Stimulated activated CD4-positive, alpha-beta T cell treated with anti-CD3 and anti-CD28 coated beads, TNF-alpha, amount 100 ng/mL, for 4 hours (primary cell): ENCODE data around the gene CACTIN.
"Not testable (repeated sequence)": the region's sequence is repeated elsewhere in the genome, so short reads cannot be mapped to it uniquely, and the experiment has no call there.

ENCODE experiments used
- DNase-seq, 3 experiments: peaks; one replicate each; pipeline ENCODE4 v3.0.0-alpha.2; 2020; ENCODE audit warnings: low read depth in 3 of 3

Gene CACTIN

DNA sequence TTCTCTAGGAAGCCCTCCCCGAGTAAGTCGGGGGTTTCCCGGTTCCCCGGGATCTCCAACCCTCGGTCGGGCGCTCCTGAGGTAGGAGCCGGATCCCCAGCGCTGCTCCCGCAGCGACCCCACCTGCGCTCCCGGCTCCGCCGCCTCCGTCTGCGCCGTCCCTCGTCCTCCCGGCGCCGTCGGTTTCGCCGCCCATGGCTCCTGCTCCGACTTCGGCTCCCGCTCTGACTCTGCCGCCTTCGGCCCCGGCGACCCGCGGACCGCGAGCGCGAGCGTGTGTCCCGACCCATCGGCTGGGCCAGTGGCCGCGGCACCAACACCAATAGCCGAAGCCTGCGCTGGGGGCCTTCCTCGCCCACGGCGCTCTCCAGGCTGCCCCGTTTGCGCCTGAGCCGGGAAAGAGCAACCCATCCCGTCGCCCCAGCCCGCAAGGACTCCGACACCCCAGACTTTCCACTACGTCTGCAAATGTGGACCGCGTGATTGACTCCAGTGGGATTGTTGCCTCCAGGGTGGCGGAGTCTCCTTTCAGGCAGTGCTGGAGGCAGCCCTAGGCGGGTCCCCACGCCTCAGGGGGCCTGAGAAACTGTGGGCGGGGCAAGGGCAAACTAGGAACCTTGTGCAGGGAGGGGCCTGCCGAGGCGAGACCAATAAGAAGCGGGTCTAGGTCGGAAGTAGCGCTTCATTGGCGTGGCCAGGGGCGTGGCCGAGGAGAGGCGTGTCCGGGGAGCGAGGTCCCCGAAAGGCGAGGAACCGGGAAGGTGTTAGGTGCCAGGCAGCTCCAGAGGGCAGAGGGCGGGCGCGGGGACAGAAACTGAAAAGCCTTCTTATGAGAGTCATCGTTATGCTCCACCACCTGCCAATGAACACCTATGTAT is at the start of gene CACTIN:
Gene CACTIN, minus strand, starts transcription at position 318 of the 878 bp plus-strand sequence. Its CDS starts 28 bp downstream, at position 290.
- peak; percentile 97 to 98 (median 98) for DNase-seq

DNA sequence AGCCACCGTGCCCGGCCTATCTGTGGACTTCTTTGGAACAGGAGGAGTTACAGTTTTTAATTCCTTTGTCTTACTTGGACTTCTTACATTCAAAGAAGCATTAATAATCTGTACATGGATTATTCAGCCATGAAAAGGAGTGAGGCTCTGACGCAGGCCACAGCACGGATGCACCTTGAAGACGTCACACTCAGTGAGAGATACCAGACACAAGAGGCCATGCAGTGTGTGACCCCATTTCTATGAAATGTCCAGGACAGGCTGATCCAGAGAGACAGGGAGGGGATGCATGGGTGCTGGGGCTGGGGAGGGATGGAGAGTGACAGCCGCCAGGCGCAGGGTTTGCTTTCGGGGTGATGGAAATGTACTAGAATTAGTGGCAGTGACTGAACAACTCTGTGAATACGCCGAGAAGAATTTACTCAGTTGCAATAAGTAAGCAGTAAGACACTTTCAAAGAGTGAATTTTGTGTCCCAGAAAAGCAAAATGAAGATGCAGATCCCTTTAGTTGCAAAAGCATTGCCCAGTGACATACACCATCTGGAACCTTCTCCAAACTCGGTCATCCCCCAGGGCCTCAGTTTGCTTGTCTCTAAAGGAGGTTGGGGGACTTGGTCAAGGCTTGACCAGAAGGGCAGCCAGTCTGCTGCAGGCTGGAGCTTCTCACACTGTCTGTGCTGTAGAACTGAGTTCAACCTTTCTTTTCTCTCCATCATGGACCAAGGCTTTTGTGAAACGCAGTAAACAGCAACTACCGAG is 48.4 kb upstream of the CACTIN start:
- DNase-seq: no peak

DNA sequence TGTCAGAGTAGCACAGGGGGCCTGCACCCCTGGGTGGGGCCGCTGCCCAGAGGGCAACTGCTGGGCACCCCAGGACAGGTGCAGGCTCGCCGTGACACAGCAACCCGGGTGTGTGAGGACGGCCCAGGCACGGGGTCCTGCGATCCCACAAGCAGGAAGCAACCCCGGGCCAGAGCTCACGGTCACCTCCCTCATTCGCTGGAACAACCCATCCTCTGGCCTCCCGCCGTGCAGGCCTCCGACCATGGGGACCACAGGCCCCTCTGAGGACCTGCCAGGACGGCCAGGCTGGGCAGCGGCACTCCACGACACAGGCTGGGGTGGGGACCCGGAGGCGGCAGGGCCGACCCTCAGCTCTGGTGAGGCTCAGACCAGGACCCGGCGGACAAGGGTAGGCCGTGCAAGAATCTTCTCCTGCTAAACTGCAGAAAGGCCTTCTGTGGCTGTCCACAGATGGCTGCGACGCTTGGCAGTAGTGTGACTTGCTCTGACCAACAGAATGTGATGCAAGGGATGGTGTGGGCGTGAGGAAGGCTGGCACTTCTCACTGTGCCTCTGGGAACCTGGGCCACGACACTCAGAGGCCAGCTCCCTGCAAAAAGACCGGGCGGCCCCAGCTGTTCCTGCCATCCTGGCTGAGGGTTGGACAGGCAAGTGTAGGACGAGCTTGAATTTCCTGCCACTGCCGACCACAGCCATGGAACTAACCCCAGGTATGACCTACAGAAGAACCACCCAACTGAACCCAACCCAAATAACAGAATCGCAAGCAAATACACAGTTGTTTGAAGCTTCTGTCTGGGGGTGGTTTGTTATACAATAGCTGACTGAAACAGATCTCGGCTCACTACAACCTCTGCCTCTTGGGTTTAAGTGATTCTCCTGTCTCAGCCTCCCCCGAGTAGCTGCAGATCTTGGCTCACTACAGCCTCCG is 47.2 kb upstream of the CACTIN start:
- no peak for DNase-seq

DNA sequence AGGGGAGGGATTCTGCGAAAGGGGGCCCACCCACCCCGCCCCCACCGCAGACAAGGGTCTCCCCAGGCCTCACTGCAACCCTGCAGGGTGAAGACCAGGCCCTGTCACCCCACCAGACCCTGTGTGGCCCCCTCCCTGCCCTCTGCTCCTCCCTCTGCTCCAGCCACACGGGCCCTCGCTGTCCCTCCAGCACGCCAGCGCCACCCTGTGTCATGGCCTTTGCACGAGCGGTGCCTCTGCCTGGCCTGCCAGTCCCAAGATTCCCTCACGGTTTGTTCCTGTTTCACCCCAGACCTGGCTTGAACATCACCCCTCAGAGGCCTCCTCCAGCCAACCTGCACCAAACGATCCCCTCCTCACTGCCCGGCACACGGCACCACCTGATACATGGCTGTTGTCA is 46.4 kb upstream of the CACTIN start:
- no peak for DNase-seq

DNA sequence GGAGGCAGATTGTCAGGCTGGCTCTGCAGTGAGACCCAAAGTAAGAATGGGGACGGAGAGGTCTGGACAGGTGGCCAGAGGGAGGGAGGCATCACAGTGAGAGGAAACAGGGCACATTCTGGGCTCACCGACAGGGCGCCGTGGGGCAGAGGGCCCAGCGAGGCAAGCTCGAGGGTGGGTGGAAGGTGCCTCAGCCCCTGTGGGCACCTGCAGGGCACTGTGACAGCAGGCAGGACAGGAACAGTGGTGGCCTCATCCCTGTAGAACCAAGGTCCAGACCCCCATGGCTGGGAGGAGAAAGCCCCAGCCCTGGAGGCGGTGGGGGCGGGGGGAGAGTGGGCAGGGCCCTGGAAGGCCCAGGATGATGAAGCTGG is 46.0 kb upstream of the CACTIN start:
- no peak for DNase-seq

DNA sequence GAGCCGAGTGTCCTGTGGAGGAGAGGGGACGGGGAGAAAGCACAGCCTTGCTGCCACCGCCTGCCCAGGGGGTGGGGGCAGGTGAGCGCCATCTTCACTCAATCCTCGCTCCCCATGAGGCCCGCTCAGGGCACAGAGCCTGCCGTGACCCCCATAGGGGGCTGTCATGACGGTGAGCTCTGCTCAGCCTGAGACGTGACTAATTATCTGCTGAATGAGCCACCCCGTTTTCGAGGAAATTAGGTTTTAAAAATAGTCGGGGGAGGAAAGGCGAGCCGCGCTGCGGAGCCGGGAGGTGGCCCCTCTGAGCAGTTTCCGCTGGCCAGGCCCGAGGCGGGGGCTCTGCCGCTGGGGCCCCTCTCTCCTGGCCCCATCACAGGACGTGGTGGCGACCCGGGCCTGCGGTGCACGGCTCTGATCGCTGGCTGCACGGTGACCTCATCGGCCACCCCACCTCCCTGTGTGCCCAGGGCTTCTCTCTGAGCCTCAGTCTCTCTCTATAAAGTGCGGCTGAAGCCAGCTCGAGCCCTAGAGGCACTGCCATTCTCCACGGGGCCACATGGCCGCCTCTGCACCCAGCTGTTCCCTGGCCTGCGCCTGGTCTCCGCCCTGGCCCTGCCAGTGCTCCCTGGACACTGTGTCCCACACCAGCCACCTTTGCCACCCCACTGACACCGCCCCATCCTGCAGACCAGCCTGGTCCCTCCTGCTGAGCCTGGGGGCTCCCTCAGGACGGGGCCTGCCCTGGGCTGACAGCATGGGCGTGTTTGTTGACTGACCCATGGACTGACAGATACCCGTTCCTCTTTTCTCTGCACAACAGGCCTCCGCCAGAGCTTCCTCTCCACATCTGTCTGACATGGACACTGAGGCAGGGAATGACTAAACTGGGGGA is 45.3 kb upstream of the CACTIN start:
- no peak for DNase-seq

DNA sequence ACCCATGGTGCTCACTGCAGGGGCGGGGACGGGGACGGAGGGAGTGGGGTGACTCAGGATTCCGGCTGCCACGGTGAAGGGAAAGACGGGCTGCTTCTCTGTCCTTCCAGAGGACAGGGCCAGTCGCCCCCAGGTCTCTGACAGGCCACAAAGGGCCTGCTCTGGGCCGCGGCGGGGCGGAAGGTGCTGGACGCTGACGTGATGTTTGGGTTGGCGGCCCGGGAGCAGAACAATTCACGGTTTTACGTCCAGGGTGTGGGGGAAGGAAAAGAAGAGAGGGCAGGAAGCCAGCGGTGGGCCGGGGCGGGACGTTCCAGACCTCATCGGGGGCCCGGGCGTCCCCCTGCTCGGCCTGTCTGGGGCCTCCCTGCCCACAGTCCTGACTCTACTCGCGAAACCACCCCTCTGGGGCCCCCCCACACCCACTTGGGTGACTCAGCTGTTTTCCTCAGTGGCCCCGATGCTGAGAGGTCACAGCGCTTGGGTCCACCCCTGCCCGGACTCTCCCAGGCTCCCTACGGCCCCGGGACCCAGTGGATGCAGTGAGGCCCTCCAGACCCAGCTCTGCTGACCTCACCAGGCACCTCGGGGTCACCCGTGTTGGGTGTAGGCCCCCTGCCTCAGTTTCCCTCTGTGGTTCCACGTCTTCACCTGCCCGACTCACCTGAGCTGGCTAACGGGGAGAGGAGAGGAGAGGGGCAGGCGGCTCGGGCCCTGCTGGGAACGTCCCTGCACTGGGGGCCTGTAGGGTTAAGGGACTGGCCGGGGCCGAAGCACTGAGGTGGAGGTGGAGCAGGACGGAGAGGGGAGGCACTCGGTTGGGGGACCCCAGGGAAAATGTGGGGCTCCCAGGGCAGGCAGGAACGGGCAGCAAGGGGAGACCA is 44.4 kb upstream of the CACTIN start:
- DNase-seq: no peak

DNA sequence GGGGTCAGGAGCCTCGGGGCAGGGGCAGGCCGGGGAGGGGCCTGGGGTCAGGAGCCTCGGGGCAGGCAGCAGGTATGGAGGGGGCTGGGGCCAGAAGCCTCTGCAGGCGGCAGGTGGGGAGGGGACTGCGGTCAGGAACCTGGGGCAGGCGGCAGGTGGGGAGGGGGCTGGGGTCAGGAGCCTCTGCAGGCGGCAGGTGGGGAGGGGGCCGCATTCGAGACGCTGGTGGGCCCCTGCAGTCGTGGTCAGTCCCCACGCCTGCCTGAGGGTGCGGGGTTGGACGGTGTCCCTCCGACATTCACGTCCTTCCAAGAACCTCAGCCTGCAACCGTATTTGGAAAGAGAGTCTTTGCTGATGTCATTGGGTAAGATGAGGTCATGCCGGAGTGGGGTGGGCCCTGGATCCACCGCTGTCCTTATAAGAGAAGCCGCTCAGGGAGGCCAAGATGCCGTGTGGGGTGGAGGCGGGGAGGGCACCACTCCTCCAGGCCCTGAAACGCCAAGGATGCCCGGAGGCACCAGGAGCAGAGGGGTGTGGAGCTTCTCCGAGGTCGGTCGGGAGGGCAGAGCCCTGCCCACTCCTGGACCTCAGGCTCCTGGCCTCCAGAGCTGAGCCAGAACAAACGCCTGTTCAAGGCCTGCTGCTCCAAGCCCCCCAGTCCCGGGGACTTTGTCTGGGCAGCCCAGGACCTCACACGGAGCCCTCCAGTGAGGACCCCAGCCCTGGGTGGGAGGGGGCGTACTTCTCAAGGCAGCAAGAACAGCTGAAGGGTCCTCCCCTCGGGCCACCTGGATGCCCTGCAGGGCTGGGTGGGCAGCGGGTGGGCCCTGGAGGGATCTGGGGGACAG is 43.6 kb upstream of the CACTIN start:
- no peak for DNase-seq

DNA sequence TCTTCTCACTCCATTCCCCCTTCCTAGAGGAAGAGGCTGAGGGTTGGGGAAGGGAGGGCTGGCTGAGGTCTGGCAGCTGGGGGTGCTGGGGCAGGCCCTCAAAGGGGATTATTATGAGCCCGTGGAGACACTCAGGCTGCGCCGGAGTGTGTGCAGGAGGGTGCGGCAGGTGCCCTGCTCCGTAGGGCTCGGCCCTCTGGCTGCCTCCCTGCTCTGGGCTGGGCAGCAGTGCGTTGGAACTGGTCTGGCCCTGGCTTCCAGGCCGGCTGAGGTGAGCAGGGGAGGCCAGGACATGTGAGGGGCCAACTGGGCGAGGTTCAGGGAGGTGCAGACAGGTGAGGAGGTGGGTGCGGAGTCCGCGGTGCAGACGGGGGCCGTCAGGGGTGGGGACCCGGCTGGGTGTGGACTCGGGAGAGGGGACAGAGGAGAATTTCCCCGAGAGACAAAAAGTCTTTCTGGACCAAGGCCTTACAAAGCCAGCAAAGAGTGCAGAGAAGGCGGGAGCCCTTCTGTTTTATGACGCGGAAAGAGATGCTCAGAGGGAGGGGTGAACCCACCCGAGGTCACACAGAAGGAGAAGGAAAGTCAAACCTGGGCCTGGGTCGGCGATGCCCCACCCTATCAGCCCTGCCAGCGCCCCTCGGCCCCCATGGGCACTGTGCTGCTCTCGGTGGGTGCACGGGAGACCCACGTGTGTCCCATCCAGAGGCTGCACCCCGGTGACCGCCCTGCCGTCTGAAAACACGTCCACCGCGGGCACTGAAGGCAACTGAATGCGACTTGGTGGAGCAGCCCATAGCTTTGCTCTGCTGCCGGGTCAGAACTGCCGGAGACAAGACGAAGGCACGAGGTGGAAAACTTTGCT is 42.7 kb upstream of the CACTIN start:
- no peak for DNase-seq

DNA sequence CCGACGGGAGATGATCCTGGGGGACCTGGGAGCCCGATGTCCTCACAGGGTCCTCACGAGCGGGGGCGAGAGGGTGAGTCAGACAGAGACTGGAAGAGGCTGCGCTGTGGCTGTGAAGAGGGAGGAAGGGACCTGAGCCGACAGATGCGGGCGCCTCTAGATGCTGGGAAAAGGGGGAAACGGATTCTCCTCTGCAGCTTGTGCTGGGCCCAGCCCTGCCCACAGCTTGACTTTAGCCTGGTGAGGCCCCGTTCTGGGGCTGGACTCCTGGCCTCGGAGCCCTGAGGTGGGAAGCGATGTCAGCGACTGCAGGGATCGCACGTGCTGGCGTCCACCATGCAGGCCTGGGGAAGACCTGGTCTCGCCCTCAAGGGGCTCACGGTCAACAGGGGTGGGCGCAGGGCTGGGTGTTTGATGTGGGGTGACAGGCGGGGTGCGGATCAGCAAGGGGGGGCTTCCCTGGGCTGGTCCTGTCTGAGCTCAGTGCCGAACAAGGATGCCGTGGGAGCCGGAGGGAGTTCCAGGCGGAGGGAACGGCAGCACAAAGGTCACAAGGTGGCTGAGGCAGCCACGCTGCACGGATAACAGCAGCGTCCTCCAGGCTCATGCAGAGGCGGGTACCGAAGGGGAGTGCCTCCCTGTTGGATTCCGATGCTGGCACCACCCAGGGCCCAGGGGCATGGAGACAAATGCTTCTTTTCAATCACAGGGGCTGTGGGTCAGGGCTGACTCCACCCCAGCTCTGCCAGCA is 41.9 kb upstream of the CACTIN start:
- no peak for DNase-seq

DNA sequence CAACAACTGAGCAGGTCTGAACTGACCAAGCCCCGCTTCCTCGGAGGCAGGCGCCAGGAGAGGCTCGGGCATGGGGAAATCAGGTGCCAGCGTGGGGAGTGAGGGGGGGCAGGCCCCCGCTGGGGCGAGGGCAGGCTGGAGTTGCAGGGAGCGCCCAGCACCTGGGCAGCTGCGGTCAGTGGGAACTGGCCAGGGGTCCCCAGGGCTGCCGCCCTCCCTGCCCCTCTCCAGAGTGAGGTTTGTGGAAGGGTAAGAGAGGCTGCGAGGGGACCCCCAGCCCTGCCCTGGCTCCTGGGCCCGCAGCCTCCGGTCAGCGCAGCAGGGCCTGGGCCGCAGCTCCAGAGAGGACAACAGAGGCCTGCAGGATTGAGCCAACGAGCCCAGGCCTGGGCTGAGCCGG is 41.2 kb upstream of the CACTIN start:
- no peak for DNase-seq

DNA sequence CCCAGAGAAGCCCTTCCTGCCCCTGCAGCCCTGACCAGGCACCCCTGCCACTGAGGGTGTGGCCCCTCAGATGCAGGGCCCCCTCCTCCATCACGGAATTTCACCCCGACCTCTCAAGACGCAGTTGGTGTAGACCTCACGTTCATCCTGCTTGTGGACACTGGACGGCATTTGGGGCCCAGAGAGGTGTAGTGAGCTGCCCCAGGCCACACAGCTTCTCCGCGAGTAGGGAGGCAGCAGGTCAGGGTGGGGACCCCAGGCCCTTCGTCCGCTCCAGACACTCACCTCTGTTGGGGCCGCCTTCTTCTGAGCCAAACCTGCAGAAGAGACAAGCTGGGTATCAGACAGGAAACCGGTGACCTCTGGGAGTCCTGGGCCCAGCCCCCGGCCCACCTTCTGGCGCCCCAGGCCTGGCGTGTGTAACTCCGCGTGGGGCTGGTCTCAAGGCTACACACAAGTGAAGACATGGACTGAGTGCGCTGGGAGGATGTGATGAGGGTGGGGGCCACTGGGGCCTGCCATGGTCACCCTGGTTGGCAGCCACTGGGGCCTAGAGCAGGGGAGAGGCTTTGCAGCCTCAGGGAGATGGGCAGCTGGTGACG is 40.5 kb upstream of the CACTIN start:
- DNase-seq: no peak

DNA sequence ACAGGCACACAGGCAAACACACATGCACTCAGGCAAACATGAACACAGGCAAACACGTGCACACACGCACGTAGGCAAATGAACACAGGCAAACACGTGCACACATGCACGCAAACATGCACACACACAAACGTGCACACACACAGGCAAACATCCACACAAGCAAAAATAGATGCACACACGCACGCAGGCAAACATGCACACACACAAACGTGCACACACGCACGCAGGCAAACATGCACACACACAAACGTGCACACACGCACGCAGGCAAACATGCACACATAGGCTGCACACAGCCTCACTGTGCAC is 39.9 kb upstream of the CACTIN start:
- DNase-seq: not testable (repeated sequence)

DNA sequence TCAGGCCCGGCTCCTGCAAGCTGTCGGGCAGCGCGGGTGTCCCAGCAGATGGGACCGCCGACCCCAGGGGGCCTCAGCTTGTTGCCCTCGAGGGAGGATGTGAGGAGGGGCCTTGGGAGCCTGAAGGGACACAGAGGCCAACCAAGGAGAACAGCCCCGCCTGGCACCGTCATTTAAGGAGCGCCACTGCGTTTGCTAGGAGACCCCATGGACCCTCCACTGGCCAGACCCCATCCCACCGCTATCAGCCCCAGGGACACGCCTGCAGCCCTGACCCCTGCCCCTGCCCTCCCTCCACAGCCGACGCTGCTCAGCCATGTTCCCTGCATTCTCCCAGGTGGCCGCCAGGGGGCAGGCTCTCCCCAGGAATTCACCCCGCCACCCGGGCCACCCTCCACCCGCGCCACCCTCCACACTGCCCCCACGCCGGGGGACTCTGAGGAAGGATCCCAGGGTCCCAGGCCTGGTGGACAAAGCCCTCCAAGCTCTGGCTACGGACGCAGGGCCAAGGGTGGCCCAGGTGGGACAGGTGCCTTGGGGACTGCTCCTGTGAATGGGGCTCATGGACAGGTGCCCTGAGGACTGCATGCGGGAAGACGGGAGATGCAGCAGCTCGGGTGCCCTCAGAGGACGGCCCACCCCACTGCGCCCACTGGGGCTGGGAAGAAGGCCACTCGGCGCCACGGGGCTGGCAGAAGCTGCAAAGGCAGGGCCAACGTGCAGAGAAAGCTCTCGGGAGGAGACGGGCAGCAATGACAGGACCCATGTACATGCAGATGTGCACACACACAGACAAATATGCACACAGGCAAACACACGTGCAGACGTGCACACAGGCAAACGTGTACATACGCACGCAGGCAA is 39.3 kb upstream of the CACTIN start:
- peak; percentile 57 to 71 (median 69) for DNase-seq

DNA sequence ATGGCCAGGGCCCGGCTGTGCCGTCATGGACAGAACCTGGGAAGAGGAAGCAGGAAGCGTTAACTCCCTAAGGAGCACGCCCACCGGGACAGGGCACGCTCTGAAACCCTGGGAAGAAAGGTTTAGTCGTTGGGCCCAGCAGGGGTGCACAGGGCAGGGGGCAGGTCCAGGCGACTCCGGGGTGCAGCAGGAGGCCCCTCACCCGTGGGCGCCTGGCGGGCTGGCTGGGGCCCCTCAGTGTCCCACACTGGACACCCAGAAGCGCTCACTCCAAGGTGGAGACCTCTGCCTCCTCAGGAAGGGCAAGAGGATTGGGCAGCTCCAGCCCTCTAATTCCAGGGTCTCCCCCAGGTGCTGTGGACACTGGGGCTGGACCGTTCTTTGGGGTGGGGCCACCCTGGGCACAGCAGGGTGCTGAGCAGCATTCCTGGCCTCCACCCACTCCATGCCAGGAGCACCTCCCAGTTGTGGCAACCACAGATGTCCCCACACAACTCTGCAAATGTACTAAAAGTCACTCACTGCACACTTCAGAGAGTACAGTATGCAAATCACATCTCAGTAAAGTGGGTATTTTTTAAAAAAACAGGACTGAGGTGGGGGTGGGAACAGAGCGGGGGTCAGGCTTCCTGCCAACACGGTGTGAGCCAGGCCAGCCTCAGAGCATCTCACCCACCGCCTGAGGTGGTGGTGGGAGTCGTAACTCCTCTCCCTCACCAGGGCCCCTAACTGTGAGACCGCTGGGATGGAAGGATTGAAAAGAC is 38.5 kb upstream of the CACTIN start:
- DNase-seq: no peak
